LoVo (cell line): Measurements from ENCODE around the gene PIK3R4.

Experiments used
- DNase-seq: peaks from one replicate; pipeline ENCODE4 v3.0.0-alpha.2; 2016; ENCODE audit warnings: low spot score

PIK3R4 gene

GRCh38 chr3:130741946-130742610 is 4.6 kb downstream of the PIK3R4 start:
- DNase-seq, result no peak

GRCh38 chr3:130739848-130740247 is 6.8 kb downstream of the PIK3R4 start:
- DNase-seq, result no peak

GRCh38 chr3:130738241-130738640 is 8.4 kb downstream of the PIK3R4 start:
- no peak for DNase-seq

DNA sequence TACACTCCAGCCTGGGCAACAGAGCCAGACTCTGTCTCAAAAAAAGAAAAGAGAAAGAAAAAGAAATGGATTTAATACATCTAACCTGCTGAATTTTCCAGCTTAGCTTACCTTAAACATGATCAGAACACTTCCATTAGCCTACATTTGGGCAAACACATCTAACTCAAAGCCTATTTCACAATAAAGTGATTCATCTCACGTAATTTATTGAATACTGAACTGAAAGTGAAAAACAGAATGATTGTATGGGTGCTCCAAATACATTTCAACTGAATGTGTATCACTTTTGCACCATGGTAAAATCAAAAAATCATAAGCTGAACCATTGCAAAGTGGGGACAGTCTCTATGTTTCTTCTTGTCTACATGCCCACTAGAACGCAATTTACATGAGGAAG is 9.0 kb downstream of the PIK3R4 start:
- DNase-seq, result no peak

- no peak for DNase-seq
These were observed 13.3 kb downstream of the PIK3R4 start for GRCh38 chr3:130733236-130733875.

DNA sequence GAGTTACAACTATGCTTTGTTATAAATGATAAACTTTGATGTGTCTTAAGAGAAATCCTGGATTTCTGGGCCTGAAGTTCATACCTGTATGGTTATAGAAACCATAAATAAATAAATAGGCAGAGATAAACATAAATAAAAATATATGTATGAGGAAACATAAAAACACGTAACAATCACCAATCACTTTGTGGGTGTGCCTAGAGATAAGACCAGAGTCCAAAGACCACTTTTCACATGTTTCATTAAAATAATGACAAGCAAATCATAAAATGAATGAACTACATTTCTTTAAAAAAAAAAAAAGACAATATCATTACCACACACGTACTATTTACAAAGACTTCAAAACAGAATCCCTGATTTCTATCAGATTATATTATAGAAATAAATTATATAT is 14.1 kb downstream of the PIK3R4 start:
- DNase-seq, result no peak

DNA sequence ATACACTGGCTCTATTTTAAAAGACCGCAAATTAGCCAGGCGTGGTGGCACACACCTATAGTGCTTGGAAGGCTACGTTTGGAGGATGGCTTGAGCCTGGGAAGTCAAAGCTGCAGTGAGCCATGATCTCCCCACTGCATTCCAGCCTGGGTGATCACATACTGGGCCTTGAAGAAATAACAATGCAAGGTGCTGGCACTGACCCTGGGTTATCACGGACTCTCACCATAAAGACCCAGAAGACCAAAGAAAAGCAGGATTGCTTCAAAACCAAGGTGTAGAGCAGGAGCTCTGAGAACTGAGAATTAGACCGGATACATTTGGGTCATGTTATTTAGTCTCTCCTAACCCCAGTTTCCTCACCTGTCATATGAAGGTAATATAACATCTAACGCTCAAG is 14.8 kb downstream of the PIK3R4 start:
- DNase-seq, result no peak

GRCh38 chr3:130729154-130729553 is 17.5 kb downstream of the PIK3R4 start:
- DNase-seq, result no peak

- DNase-seq, result no peak
These were observed 18.6 kb downstream of the PIK3R4 start for GRCh38 chr3:130728037-130728436.

DNA sequence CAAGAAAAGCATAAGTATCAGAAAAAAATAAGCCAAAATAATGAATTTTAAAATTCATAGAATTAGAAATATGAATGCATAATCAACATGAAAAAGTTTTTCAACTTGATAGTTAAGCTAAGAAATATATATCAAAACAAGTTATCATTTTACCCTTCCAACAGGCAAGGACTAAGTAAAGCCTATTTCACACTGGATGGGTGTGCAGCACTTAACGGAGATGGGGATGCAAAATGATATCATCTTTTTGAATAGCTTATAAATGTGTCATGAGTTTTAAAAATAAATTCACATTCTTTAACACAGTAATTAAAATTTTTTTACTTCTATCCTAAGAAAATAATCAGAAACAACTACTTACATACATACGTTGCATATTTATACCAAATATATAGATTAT is 20.9 kb downstream of the PIK3R4 start:
- no peak for DNase-seq

- DNase-seq, result no peak
These were observed 31.0 kb downstream of the PIK3R4 start for GRCh38 chr3:130715616-130716015.

- no peak for DNase-seq
These were observed 33.8 kb downstream of the PIK3R4 start for GRCh38 chr3:130712718-130713423.

DNA sequence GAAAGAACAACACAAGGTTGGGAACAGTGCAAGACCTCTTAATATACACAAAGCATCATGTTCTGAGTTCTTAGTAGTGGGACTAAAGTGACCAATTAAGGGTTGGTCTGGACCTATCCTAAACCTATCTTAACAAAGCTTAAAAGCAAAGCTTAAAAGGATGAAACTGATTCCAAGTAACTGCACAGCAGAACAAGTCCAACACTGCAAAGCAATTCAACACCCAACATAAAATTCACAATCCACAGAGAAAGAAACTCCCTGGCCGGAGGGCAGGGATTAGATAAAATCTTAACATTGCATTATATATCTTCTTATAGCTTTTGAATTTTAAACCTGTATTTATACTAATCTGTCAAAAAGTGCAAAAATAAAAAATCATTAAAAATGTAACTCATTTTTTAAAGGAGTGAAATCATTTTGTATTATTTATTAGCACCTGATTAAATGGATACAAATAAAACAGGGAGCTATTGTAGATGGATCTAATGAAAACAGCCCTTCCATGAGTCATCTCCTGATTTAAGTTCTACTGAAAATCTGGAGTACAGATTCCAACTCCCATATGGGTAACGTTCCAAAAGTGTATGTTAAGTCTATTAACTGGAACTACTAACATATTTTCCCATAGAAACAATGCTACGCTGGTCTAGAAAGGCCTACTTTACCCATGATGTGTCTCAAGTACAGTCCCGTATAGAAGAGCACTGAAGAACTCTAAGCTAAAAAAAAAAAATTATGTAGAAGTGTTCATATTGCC is 34.9 kb downstream of the PIK3R4 start:
- DNase-seq, result no peak

- no peak for DNase-seq
These were observed 37.0 kb downstream of the PIK3R4 start for GRCh38 chr3:130709671-130710070.

DNA sequence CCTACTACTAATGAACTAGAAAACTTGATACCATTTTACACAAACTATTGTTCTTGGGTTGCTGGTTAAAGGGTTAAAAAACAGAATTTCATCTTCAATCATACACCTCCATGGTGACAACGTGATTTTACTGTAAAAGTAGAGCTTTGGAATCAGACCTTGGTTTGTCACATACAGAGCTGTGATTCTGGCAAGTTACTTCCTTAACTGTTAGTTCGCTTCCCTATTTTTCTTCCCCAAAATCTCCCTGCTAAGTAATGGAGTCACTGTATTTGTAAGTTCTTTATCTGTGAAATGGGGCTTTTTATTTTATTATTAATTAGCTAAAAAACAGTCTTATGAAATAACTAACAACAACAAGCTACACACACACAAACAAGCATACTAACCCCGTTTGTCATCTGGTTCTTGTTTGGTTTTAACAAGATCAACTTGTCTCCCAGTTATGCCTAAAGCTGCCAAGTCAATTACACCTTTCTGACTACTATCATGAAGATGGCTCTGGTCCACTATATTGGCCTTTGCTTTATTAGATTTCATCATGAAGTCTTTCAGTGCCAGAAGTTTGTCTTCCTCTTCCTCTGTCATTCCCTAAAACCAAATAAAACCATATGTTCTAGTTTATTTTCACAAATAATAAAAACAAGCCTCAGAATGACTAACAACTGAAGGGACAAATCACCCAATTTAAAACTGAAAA is 38.6 kb downstream of the PIK3R4 start:
- DNase-seq, result no peak

DNA sequence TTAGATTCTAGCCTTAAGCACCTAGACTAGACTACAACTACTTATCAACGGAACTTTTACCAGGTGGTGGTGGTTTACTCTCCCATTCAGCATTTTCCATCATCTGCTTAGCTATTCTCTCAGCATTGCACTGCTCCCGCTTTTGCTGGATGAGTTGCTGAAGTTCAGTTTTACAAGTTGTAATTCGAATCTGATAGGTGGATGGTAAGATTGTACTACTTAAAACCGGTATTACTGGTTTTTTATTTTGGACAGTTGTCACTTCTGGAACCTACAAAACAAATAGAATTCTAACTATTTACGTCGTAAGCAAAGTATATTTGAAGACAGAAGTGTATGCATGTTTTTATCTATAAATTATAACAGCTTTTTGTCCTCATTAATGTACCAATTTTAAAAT is 41.1 kb downstream of the PIK3R4 start:
- DNase-seq, result no peak

DNA sequence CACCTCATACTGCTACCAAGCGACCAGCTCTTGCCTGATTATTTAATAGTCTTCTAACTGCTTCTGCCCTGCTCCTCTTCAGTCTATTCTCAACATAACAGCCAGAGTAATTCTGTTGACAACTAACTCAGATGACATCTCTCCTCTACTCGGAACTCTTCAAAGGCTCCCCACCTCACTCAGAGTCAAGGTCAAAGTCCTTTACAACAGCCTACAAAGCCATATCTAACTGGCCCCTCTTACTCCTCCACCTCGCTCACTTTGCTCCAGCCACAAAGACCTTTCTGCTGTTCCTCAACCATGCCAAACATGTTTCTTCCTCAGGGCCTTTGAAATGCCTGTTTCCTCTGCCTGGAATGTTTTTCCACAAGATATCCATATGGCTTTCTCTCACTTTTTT is 43.6 kb downstream of the PIK3R4 start:
- DNase-seq, result no peak

- no peak for DNase-seq
These were observed 46.1 kb downstream of the PIK3R4 start for GRCh38 chr3:130700541-130700940.

- peak; percentile 8 for DNase-seq
These were observed 46.9 kb downstream of the PIK3R4 start for GRCh38 chr3:130699765-130700164.

DNA sequence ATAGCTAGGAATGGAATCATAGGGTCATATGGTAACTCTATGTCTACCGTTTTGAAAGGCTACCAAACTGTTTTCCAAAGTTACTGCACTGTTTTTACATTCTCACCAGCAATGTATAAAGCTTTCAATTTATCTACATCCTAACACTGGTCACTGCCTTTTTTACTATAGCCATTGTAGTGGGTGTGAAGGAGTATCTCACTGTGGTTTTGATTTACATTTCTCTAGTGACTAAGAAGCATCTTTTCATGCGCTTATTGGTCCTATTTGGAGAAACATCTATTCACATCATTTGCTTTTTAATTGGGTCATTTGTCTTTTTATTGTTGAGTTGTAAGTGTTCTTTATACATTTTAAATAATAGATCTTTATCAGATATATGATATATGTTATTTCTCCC is 53.3 kb downstream of the PIK3R4 start:
- no peak for DNase-seq

DNA sequence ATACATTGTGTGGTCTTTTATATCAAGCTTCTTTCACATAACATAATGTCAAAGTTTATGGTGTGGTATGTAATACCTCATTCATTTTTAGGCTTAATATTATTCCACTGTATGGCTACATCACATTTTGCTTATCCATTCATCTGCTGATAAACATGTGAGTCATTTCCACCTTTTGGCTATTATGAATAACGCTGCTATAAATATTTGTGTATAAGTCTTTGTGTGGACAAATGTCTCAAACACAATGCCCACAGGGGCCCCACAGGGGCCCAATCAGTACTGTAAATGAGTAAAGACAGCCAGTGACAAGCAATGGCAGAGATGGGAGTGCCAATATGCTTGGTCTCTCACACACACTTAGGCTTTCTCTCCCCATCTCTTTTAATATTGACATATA is 54.2 kb downstream of the PIK3R4 start:
- DNase-seq, result no peak
